Epithelial cell of esophagus (primary cell): ENCODE results near the gene FOXL3.

Experiments
- DNase-seq: peaks from one replicate; pipeline ENCODE4 v3.0.0; 2010; ENCODE audit warnings: low read depth
- H3K4me3 ChIP-seq: 2 replicates; pipeline ENCODE4 v1.5.1; 2011; ENCODE audit warnings: mild to moderate bottlenecking, low read length, control low read depth
- TF ChIP-seq, protein P1 (sequence below): IDR thresholded peaks from 2 replicates; pipeline ENCODE4 v1.5.1; 2011; ENCODE audit warnings: low read depth, mild to moderate bottlenecking, low read length, control low read depth, inconsistent platforms; ENCODE audit not compliant: insufficient read depth; ENCODE audit errors: missing control alignments

FOXL3 gene

DNA sequence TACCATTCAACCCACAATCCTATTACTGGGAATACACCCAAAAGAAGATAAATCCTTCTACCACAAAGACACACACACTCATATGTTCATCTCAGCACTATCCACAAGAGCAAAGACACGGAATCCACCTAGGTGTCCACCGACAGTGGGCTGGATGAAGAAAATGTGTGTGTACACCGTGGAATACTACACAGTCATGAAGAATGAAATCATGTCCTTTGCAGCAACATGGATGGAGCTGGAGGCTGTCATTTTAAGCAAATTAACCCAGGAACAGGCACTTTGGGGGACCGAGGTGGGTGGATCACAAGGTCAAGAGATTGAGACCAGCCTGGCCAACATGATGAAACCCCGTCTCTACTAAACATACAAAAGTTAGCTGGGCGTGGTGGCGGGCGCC is 8.3 kb upstream of the FOXL3 start:
- no peak for DNase-seq
- no peak overlapping the region for H3K4me3 ChIP-seq
- TF ChIP-seq, protein P1, sequence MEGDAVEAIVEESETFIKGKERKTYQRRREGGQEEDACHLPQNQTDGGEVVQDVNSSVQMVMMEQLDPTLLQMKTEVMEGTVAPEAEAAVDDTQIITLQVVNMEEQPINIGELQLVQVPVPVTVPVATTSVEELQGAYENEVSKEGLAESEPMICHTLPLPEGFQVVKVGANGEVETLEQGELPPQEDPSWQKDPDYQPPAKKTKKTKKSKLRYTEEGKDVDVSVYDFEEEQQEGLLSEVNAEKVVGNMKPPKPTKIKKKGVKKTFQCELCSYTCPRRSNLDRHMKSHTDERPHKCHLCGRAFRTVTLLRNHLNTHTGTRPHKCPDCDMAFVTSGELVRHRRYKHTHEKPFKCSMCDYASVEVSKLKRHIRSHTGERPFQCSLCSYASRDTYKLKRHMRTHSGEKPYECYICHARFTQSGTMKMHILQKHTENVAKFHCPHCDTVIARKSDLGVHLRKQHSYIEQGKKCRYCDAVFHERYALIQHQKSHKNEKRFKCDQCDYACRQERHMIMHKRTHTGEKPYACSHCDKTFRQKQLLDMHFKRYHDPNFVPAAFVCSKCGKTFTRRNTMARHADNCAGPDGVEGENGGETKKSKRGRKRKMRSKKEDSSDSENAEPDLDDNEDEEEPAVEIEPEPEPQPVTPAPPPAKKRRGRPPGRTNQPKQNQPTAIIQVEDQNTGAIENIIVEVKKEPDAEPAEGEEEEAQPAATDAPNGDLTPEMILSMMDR, result no peak

DNA sequence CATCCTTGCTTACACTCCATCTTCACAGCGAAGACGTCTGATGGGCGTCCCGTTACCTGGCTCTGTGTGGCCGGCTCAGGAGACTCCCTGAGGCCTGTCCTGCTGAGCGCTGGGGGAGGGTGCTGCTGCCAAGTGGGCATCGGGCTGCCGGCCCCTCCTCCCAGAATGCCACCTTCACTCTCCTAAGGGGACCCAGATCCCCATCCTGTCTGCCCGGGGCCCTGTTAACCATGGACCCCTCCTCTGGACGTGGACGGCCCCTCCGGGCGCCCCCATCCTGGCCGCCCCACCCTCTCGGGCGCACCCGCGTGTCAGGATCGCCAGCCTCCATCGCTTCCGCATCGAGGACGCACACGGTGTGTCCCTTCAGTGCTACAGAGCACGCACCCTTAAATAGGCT is 7.3 kb upstream of the FOXL3 start:
- TF ChIP-seq, protein P1, result no peak
- H3K4me3 ChIP-seq, result no peak overlapping the region
- DNase-seq, result no peak

DNA sequence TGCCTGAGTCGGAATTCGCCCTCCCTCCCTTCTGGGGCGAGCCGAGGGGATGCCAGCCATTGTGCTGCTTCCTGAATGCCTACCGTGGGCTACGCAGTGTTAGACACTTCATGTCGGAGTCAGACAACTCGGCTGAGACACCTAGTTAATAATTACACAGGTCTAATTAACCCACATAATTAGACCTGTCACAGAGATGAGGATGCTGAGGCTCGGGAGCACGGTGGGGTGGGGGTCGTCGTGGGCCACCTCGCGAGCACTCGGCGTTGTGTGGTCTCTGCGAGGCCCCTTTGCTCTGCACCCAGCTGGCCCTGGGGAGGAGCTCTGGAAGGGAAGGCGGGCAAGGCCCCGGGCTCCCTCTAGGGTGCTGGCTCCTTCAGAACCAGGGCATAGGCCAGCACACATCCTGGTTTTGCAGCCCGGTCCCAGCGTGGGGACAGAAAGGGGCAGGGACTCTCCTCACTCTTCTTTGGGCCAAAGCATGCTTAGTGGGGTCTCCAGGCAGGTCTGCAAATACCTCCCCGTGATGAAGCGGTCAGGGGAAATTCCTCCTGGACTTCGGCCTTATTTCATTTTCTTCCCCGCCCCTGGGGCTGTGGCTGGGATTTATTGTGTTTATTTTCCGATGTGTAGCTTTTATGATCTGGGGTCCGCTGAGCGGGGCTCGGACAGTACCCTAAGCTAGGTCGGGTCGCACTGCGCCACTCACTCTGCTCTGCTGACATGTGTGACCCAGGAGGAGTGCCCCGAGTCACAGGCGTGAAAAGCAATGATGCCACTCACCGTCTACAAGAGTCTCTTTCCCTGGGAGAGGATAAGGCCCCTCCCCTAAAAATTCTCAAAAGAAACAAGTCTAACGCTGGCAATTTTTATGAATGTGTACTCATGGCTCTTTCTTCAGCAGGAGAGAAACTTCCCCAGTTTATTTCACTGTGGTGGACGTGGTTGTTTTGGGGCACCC is 4.9 kb upstream of the FOXL3 start:
- no peak for DNase-seq
- H3K4me3 ChIP-seq, result no peak overlapping the region
- TF ChIP-seq, protein P1, result no peak

DNA sequence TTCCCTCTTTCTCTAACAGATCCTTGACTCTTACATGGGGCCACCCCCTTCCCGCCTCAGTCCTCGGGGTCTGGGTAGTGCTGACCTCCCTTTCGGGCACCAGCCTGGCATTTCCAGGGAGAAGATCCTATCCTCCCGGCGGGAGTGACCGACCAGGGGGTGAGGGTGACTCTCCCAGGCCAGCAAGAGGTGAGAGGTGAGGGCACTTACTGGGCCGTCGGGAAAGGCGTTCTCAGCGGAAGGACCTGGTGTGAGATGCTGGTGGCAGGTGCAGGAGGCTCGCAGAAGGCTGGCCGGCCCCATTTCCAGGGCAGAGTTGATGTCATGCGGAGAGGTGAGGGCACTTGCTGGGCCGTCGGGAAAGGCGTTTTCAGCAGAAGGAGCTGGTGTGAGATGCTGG is 4.2 kb upstream of the FOXL3 start:
- H3K4me3 ChIP-seq, result no peak overlapping the region
- no peak for DNase-seq
- TF ChIP-seq, protein P1, result no peak

DNA sequence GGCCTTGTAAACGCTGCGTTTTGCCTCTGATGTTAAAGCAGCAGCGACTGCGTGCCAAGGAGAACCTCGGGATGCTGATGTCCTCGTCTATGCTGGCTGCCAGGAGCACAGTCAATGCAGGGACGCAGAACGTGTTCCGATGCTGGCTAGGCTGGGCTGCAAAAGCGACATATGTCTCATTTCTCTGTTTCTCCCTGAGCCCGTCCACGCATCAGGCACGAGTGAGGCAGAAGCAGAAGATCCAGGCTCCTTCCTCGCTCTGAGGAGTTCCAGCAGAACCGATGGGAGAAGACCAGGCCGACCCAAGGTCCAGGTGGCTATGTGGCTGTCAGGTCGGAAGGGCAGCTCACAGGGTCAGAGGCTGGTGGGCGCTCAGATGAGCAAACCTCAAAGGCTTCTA is 3.7 kb upstream of the FOXL3 start:
- no peak overlapping the region for H3K4me3 ChIP-seq
- no peak for DNase-seq
- TF ChIP-seq, protein P1, result no peak

DNA sequence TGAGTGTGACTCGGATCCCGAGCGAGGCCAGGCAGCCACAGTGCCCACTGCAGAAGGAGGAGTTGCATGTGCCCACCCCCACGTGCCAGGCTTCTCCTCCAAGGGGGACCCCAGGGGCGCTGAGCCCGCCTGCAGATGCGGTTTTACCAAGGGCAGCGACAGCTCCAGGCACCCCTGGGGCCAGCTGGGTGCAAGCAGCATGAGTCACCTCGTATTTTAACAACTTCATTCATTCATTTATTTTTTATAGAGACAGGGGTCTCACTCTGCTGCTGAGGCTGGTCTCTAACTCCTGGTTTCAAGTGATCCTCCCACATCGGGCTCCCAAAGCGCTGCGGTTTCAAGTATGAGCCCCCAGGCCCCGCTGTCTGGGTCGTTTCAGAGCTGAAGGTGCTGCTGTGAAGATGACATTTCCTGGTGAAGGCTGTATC is 1.3 kb upstream of the FOXL3 start:
- H3K4me3 ChIP-seq, result no peak overlapping the region
- TF ChIP-seq, protein P1, result no peak
- no peak for DNase-seq
